Fibroblast of villous mesenchyme (primary cell): ENCODE measurements around the gene MYOCD. TPM values are rescaled to one million over a fixed set of nuclear protein-coding genes. Genes with fewer than 3 reads are reported as not detected.

Experiments
- DNase-seq: peaks from one replicate; pipeline ENCODE4 v3.0.0-alpha.2; 2010; ENCODE audit warnings: low read depth
- H3K4me3 ChIP-seq: 2 replicates; pipeline ENCODE4 v1.5.1; 2011; ENCODE audit warnings: low read depth, mild to moderate bottlenecking, low read length
- total RNA-seq: library from RNA; depleted of rRNA; stranded (reverse); fragments of >200 nt; gene quantifications from 2 replicates; pipeline ENCODE4 v1.2.3, GENCODE V29; 2012
- TF ChIP-seq, protein P1 (sequence below): IDR thresholded peaks from 2 replicates; pipeline ENCODE4 v1.5.1; 2012; ENCODE audit warnings: low read depth, mild to moderate bottlenecking, low read length; ENCODE audit not compliant: insufficient read depth

MYOCD gene
- total RNA-seq, 1 donor, result 14.7 TPM

DNA sequence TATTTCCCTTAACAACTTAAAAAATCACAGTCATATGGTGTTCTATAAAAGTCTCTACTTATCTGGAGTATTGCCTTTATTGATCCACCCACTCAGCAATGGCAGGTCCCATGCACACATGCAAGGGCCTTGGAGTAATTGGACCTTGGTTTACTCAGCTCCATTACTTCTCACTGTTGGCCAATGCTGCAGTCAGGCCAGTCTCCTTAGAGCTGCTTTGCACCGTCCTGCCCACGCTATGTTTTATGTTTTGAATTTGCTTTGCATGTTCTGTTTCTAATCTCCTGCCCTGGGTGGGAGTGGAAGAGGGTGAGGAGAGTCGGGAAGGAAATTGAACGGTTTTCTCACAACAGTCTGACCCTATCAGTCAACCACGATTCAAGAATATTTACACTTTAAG lies 147.2 kb downstream of the MYOCD start:
- DNase-seq, result no peak

DNA sequence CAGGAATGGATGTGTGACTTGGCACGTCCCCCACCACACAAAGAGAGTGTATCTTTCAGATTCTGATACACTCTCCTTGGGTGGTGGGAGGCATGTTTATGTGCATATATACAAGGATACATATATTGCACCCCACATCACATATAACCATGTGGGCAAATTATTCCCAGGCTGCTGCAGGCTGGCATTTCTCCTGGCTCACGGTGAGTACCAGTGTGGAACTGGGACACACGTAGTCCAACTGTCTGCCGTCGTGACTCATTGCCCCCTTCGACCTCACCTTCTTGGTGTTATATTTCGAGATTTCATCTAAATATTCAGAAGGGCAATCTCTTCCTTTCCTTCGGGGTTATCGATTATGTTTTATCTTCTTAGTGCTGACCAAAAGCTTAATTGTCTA lies 148.0 kb downstream of the MYOCD start:
- TF ChIP-seq, protein P1, sequence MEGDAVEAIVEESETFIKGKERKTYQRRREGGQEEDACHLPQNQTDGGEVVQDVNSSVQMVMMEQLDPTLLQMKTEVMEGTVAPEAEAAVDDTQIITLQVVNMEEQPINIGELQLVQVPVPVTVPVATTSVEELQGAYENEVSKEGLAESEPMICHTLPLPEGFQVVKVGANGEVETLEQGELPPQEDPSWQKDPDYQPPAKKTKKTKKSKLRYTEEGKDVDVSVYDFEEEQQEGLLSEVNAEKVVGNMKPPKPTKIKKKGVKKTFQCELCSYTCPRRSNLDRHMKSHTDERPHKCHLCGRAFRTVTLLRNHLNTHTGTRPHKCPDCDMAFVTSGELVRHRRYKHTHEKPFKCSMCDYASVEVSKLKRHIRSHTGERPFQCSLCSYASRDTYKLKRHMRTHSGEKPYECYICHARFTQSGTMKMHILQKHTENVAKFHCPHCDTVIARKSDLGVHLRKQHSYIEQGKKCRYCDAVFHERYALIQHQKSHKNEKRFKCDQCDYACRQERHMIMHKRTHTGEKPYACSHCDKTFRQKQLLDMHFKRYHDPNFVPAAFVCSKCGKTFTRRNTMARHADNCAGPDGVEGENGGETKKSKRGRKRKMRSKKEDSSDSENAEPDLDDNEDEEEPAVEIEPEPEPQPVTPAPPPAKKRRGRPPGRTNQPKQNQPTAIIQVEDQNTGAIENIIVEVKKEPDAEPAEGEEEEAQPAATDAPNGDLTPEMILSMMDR, result no peak

More for the DNA sequence above, 147.2 kb downstream of the MYOCD start:
- TF ChIP-seq, protein P1, result no peak
- no peak overlapping the region for H3K4me3 ChIP-seq

DNA sequence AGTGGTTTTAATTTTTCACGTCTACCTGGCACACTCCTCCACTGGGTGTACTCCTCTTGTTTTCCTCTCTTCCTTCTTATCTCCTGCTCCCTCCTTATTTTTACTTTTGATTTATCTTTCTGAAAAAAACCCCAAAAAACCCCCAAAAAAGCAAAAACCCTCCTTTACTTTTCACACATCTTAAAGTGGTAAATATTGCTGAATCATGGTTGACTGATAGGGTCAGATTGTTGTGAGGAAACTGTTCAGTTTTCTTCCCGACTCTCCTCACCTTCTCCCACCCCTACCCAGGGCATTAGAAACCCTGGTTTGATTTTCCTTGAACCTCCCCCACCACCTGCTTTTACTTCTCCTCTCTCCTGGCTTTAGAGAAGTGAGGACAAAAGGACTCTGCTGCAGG lies 149.0 kb downstream of the MYOCD start:
- H3K4me3 ChIP-seq, result no peak overlapping the region
- TF ChIP-seq, protein P1, result no peak
- no peak for DNase-seq

More for the DNA sequence above, 148.0 kb downstream of the MYOCD start:
- no peak for DNase-seq
- H3K4me3 ChIP-seq, result no peak overlapping the region

DNA sequence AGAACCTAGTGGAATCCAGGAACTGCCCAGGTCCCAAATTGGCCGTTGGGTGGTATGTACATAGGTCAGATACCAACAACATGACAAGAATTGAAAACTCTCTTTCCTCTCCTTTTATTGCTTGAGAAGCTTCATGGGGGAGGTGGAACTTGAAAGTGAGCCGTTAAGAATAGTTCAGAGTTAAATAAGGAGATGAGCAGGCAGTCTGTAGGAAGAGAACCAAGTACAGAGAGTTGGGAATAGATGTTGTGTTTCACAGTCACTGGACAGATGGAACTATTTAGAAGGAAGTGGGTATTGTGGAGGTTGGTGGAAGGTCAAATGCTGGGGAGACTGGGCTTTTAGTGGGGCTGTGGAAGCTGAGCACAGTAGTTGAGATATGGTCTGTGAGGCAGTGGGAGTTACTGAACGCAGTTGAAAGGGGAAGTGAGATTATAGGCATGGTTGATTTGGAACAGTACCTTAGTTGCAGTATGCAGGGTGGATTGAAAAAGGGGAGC lies 150.0 kb downstream of the MYOCD start:
- H3K4me3 ChIP-seq, result no peak overlapping the region
- TF ChIP-seq, protein P1, result no peak
- DNase-seq, result no peak

Other genes with a start within 250 kb of the MYOCD start
- gene ARHGAP44, start 123.6 kb downstream of the MYOCD start, total RNA-seq, result 0.64 and 1.3 TPM in 2 replicates